ENCODE measurements around the gene KIF27. TPM values are rescaled to one million over a fixed set of nuclear protein-coding genes. Genes with fewer than 3 reads are reported as not detected.
"Not testable (repeated sequence)": the region's sequence is repeated elsewhere in the genome, so short reads cannot be mapped to it uniquely, and the experiment has no call there.

Gene KIF27
- total RNA-seq, 2 experiments from 2014 or later, result 3.2 to 3.4 TPM

GRCh38 chr9:83932851-83933250, 11.6 kb upstream of the KIF27 start:
- no peak overlapping the region for H3K27ac Mint-ChIP-seq
- peaks cover 1% of the 10 kb centered on the region for H3K36me3 Mint-ChIP-seq (ENCODE audit: low read depth)
- CTCF ChIA-PET, result interaction anchor here (0.6 to 1.0 kb wide), 3 partner anchors 12 to 311 kb away, joined by 3 to 4 read pairs (median 3); no protein-coding TSS in a partner anchor
- H3K4me1 Mint-ChIP-seq, result peaks cover 12% of the 10 kb centered on the region
- POLR2A ChIA-PET, result no interaction called here
- ATAC-seq (no peak), DNase-seq (no peak)
- no peaks in the 10 kb centered on the region for H3K9me3 Mint-ChIP-seq (ENCODE audit: low read depth)
- no peak overlapping the region for H3K4me3 Mint-ChIP-seq
- H3K27me3 Mint-ChIP-seq, result no peaks in the 10 kb centered on the region
- intact Hi-C loops (cut with DNase I, micrococcal nuclease), result no loop called here

GRCh38 chr9:83932011-83932410, 10.8 kb upstream of the KIF27 start:
- ChIA-PET POLR2A (no interaction called here), CTCF (interaction anchor here (1.0 to 2.0 kb wide), 2 partner anchors 10 to 11 kb away, joined by 3 to 7 read pairs; partner anchors contain the start of gene KIF27)
- peaks cover 12% of the 10 kb centered on the region for H3K4me1 Mint-ChIP-seq
- no peaks in the 10 kb centered on the region for H3K27me3 Mint-ChIP-seq
- no peaks in the 10 kb centered on the region for H3K36me3 Mint-ChIP-seq (ENCODE audit: low read depth)
- intact Hi-C loops (cut with DNase I, micrococcal nuclease), result no loop called here
- H3K27ac Mint-ChIP-seq, result no peak overlapping the region
- no peaks in the 10 kb centered on the region for H3K9me3 Mint-ChIP-seq (ENCODE audit: low read depth)
- H3K4me3 Mint-ChIP-seq, result no peak overlapping the region
- no peak for ATAC-seq
- DNase-seq, result no peak

GRCh38 chr9:83930881-83931280, 9.6 kb upstream of the KIF27 start:
- H3K9me3 Mint-ChIP-seq (ENCODE audit: low read depth), result no peaks in the 10 kb centered on the region
- H3K4me1 Mint-ChIP-seq, result peaks cover 12% of the 10 kb centered on the region
- POLR2A ChIA-PET, result no interaction called here
- intact Hi-C loops (cut with DNase I, micrococcal nuclease), result no loop called here
- DNase-seq (no peak), ATAC-seq (no peak)
- no peak overlapping the region for H3K4me3 Mint-ChIP-seq
- H3K36me3 Mint-ChIP-seq (ENCODE audit: low read depth), result no peaks in the 10 kb centered on the region
- CTCF ChIA-PET, result interaction anchor here (2.0 kb wide), 1 partner anchor 9 kb away, joined by 7 read pairs; the partner anchor contains the start of gene KIF27
- no peaks in the 10 kb centered on the region for H3K27me3 Mint-ChIP-seq
- no peak overlapping the region for H3K27ac Mint-ChIP-seq

- ChIA-PET POLR2A (no interaction called here), CTCF (interaction anchor here (0.7 kb wide), 1 partner anchor 15 kb away, joined by 3 read pairs; no protein-coding TSS in a partner anchor)
- no peaks in the 10 kb centered on the region for H3K27me3 Mint-ChIP-seq
- no peaks in the 10 kb centered on the region for H3K36me3 Mint-ChIP-seq (ENCODE audit: low read depth)
- ATAC-seq, result no peak
- H3K4me1 Mint-ChIP-seq, result peaks cover 12% of the 10 kb centered on the region
- no peaks in the 10 kb centered on the region for H3K9me3 Mint-ChIP-seq (ENCODE audit: low read depth)
- no peak overlapping the region for H3K4me3 Mint-ChIP-seq
- no peak for DNase-seq
- no peak overlapping the region for H3K27ac Mint-ChIP-seq
- intact Hi-C loops (cut with DNase I, micrococcal nuclease), result no loop called here
Measured at GRCh38 chr9:83927591-83927990, 6.4 kb upstream of the KIF27 start.

- intact Hi-C loops (cut with DNase I, micrococcal nuclease), result loop anchor here (2.0 to 5.0 kb wide), 4 partner anchors 104 to 397 kb away; partner anchors contain the start of genes GKAP1 (in 1 of the 2) and IDNK (in 1 of the 2)
- CTCF ChIA-PET, result interaction anchor here (0.7 to 1.7 kb wide), 6 partner anchors 9 to 341 kb away, joined by 3 to 7 read pairs (median 4); partner anchors contain the start of genes HNRNPK and RMI1
- Mint-ChIP-seq H3K4me1 (peaks cover 12% of the 10 kb centered on the region), H3K4me3 (peak overlapping the region; percentile 83), H3K36me3 (ENCODE audit: low read depth) (no peaks in the 10 kb centered on the region), H3K27ac (peak overlapping the region; percentile 88), H3K27me3 (no peaks in the 10 kb centered on the region), H3K9me3 (ENCODE audit: low read depth) (no peaks in the 10 kb centered on the region)
- POLR2A ChIA-PET, result interaction anchor here (0.7 to 2.5 kb wide), 4 partner anchors 60 to 376 kb away, joined by 3 to 12 read pairs (median 6); partner anchors contain the start of genes HNRNPK and UBQLN1
- ATAC-seq (peak; percentile 39), DNase-seq (no peak)
Measured at GRCh38 chr9:83920469-83920926, 734 bp downstream of the KIF27 start.

GRCh38 chr9:83919111-83919510, 2.1 kb downstream of the KIF27 start:
- Mint-ChIP-seq H3K27ac (no peak overlapping the region), H3K4me1 (peaks cover 12% of the 10 kb centered on the region), H3K27me3 (no peaks in the 10 kb centered on the region), H3K36me3 (ENCODE audit: low read depth) (no peaks in the 10 kb centered on the region), H3K9me3 (ENCODE audit: low read depth) (no peaks in the 10 kb centered on the region), H3K4me3 (no peak overlapping the region)
- intact Hi-C loops (cut with DNase I, micrococcal nuclease), result loop anchor here in 1 of 2 experiments (5.0 kb wide), 1 partner anchor 82 kb away; no protein-coding TSS in a partner anchor
- no peak for DNase-seq
- ATAC-seq, result no peak
- ChIA-PET CTCF (interaction anchor here (0.6 kb wide), 1 partner anchor 254 kb away, joined by 4 read pairs; no protein-coding TSS in a partner anchor), POLR2A (no interaction called here)

GRCh38 chr9:83912194-83912593, 9.0 kb downstream of the KIF27 start:
- CTCF ChIA-PET, result interaction anchor here (0.6 to 4.8 kb wide), 5 partner anchors 8 to 577 kb away, joined by 3 to 44 read pairs (median 5); partner anchors contain the start of gene IDNK
- ATAC-seq; H3K9me3 Mint-ChIP-seq (ENCODE audit: low read depth); H3K36me3 Mint-ChIP-seq (ENCODE audit: low read depth); H3K27ac Mint-ChIP-seq; DNase-seq; POLR2A ChIA-PET; H3K27me3 Mint-ChIP-seq; H3K4me3 Mint-ChIP-seq; H3K4me1 Mint-ChIP-seq: not testable (repeated sequence)
- intact Hi-C loops (cut with DNase I, micrococcal nuclease), result loop anchor here (5.0 kb wide), 1 partner anchor 580 kb away; no protein-coding TSS in a partner anchor

- no peaks in the 10 kb centered on the region for H3K4me1 Mint-ChIP-seq
- DNase-seq (no peak), ATAC-seq (no peak)
- no peaks in the 10 kb centered on the region for H3K9me3 Mint-ChIP-seq (ENCODE audit: low read depth)
- H3K4me3 Mint-ChIP-seq, result no peak overlapping the region
- intact Hi-C loops (cut with DNase I, micrococcal nuclease), result no loop called here
- no peaks in the 10 kb centered on the region for H3K27me3 Mint-ChIP-seq
- H3K27ac Mint-ChIP-seq, result no peak overlapping the region
- ChIA-PET POLR2A (no interaction called here), CTCF (no interaction called here)
- peaks cover 2% of the 10 kb centered on the region for H3K36me3 Mint-ChIP-seq (ENCODE audit: low read depth)
Measured at GRCh38 chr9:83906144-83906543, 15.1 kb downstream of the KIF27 start.

GRCh38 chr9:83900615-83901014, 20.6 kb downstream of the KIF27 start:
- H3K36me3 Mint-ChIP-seq (ENCODE audit: low read depth); CTCF ChIA-PET: not testable (repeated sequence)

GRCh38 chr9:83894301-83894700, 26.9 kb downstream of the KIF27 start:
- H3K4me3 Mint-ChIP-seq; intact Hi-C loops (cut with DNase I, micrococcal nuclease); H3K4me1 Mint-ChIP-seq; CTCF ChIA-PET; H3K36me3 Mint-ChIP-seq (ENCODE audit: low read depth); DNase-seq; ATAC-seq; POLR2A ChIA-PET; H3K9me3 Mint-ChIP-seq (ENCODE audit: low read depth); H3K27me3 Mint-ChIP-seq; H3K27ac Mint-ChIP-seq: not testable (repeated sequence)

More at GRCh38 chr9:83900615-83901014, 20.6 kb downstream of the KIF27 start:
- ATAC-seq; POLR2A ChIA-PET; H3K9me3 Mint-ChIP-seq (ENCODE audit: low read depth); intact Hi-C loops (cut with DNase I, micrococcal nuclease); H3K4me3 Mint-ChIP-seq; H3K4me1 Mint-ChIP-seq; DNase-seq; H3K27me3 Mint-ChIP-seq; H3K27ac Mint-ChIP-seq: not testable (repeated sequence)

- H3K9me3 Mint-ChIP-seq (ENCODE audit: low read depth); H3K4me1 Mint-ChIP-seq; POLR2A ChIA-PET; DNase-seq; ATAC-seq; H3K27me3 Mint-ChIP-seq; H3K4me3 Mint-ChIP-seq; intact Hi-C loops (cut with DNase I, micrococcal nuclease); H3K36me3 Mint-ChIP-seq (ENCODE audit: low read depth); H3K27ac Mint-ChIP-seq: not testable (repeated sequence)
- CTCF ChIA-PET, result interaction anchor here (0.7 kb wide), 1 partner anchor 13 kb away, joined by 3 read pairs; no protein-coding TSS in a partner anchor
Measured at GRCh38 chr9:83886498-83886897, 34.7 kb downstream of the KIF27 start.

- intact Hi-C loops (cut with DNase I, micrococcal nuclease); H3K4me1 Mint-ChIP-seq; H3K9me3 Mint-ChIP-seq (ENCODE audit: low read depth); H3K27ac Mint-ChIP-seq; CTCF ChIA-PET; H3K4me3 Mint-ChIP-seq; POLR2A ChIA-PET; ATAC-seq; DNase-seq; H3K27me3 Mint-ChIP-seq; H3K36me3 Mint-ChIP-seq (ENCODE audit: low read depth): not testable (repeated sequence)
Measured at GRCh38 chr9:83885559-83886240, 35.5 kb downstream of the KIF27 start.

Data from activated CD4-positive, alpha-beta T cell treated with anti-CD3 and anti-CD28 coated beads for 36 hours (primary cell).